HFFc6 (cell line): Measurements from ENCODE around the gene SLC5A1. TPM values are rescaled to one million over a fixed set of nuclear protein-coding genes. Genes with fewer than 3 reads are reported as not detected.

Source experiments
- DNase-seq: peaks from one replicate; pipeline ENCODE4 v3.0.0-alpha.2; 2018
- H3K27ac Mint-ChIP-seq: 2 replicates; pipeline ENCODE4 v1.8.0; 2020; ENCODE audit warnings: mild to moderate bottlenecking, mixed read lengths
- H3K27me3 Mint-ChIP-seq: 2 replicates; pipeline ENCODE4 v1.8.0; 2021; ENCODE audit warnings: mild to moderate bottlenecking, moderate library complexity, mixed read lengths; ENCODE audit not compliant: insufficient read depth
- H3K36me3 Mint-ChIP-seq: 2 replicates; pipeline ENCODE4 v1.8.0; 2021; ENCODE audit warnings: low read depth, mixed read lengths
- H3K4me1 Mint-ChIP-seq: 2 replicates; pipeline ENCODE4 v1.8.0; 2020; ENCODE audit warnings: low read depth, mixed read lengths
- H3K4me3 Mint-ChIP-seq: 2 replicates; pipeline ENCODE4 v1.8.0; 2020; ENCODE audit warnings: mild to moderate bottlenecking, moderate library complexity, mixed read lengths
- H3K9me3 Mint-ChIP-seq: 2 replicates; pipeline ENCODE4 v1.8.0; 2020; ENCODE audit warnings: mild to moderate bottlenecking, mixed read lengths
- total RNA-seq, 6 experiments: library from RNA; stranded (reverse); fragmentation: NEBNext Ultra II Directional; extraction: Animal tissue kit (Norgen Biotek cat#: 25700); gene quantifications; 2 replicates in 1 of 6; 3 replicates in 5 of 6; pipeline ENCODE4 v1.2.3, GENCODE V29; 2021
- TF ChIP-seq, protein P1 (sequence below): fragments of 200-600 bp; sonication (generic); IDR thresholded peaks from 2 replicates; pipeline ENCODE4 v1.5.0; 2021; ENCODE audit warnings: antibody characterized with exemption, mild to moderate bottlenecking

SLC5A1 gene
- total RNA-seq, 6 experiments from 2014 or later: not detected

DNA sequence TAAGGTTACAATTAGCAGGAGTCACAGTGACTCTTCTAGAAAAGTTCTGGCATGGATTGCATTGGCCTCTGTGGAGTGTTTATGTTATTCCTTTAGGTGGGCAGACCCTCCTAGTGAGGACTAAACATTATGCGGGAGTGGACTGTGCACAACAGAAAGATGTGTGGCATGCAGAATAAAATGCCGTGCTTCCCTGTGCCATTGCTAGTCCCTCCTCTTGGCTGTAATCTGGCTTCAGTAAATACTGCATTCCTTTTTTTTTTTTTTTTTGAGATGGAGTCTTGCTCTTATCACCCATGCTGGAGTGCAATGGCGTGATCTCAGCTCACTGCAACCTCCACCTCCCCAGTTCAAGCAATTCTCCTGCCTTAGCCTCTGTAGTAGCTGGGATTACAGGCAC is 45.0 kb downstream of the SLC5A1 start:
- Mint-ChIP-seq H3K27me3 (peaks cover 11% of the 10 kb centered on the region), H3K9me3 (no peaks in the 10 kb centered on the region)

DNA sequence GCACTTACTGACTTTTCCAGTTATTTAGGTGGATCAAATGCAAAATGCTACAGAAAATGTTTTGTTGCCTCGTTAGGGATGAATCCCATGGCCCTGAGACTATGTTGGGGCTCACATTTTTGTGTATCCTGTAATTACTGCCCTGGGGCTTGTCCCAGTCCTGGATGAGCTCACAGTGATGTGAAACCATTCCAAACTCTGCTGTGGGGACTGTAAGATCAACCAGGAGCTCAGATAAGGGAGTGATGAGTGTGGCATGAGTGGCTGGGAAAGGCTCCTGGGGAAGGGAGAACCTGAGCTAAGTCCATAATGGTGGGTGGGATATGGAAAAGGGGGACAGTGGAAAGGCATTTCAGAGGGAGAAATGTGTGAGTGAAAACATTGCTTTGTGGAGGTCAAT is 54.0 kb downstream of the SLC5A1 start:
- H3K4me3 Mint-ChIP-seq: no peak overlapping the region
- no peaks in the 10 kb centered on the region for H3K4me1 Mint-ChIP-seq
- H3K27me3 Mint-ChIP-seq: peaks cover 12% of the 10 kb centered on the region
- no peaks in the 10 kb centered on the region for H3K9me3 Mint-ChIP-seq
- DNase-seq: no peak
- TF ChIP-seq, protein P1, sequence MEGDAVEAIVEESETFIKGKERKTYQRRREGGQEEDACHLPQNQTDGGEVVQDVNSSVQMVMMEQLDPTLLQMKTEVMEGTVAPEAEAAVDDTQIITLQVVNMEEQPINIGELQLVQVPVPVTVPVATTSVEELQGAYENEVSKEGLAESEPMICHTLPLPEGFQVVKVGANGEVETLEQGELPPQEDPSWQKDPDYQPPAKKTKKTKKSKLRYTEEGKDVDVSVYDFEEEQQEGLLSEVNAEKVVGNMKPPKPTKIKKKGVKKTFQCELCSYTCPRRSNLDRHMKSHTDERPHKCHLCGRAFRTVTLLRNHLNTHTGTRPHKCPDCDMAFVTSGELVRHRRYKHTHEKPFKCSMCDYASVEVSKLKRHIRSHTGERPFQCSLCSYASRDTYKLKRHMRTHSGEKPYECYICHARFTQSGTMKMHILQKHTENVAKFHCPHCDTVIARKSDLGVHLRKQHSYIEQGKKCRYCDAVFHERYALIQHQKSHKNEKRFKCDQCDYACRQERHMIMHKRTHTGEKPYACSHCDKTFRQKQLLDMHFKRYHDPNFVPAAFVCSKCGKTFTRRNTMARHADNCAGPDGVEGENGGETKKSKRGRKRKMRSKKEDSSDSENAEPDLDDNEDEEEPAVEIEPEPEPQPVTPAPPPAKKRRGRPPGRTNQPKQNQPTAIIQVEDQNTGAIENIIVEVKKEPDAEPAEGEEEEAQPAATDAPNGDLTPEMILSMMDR: no peak
- no peaks in the 10 kb centered on the region for H3K36me3 Mint-ChIP-seq
- no peak overlapping the region for H3K27ac Mint-ChIP-seq

More for the DNA sequence above, 45.0 kb downstream of the SLC5A1 start:
- Mint-ChIP-seq H3K4me3 (no peak overlapping the region), H3K27ac (no peak overlapping the region), H3K4me1 (no peaks in the 10 kb centered on the region), H3K36me3 (no peaks in the 10 kb centered on the region)
- TF ChIP-seq, protein P1: no peak
- no peak for DNase-seq

- H3K36me3 Mint-ChIP-seq: no peaks in the 10 kb centered on the region
- peaks cover 12% of the 10 kb centered on the region for H3K27me3 Mint-ChIP-seq
- H3K4me1 Mint-ChIP-seq: no peaks in the 10 kb centered on the region
- H3K9me3 Mint-ChIP-seq: no peaks in the 10 kb centered on the region
- DNase-seq: no peak
- H3K27ac Mint-ChIP-seq: no peak overlapping the region
- TF ChIP-seq, protein P1: no peak
- no peak overlapping the region for H3K4me3 Mint-ChIP-seq
Measured at GRCh38 chr22:32097881-32098499, 54.9 kb downstream of the SLC5A1 start.

DNA sequence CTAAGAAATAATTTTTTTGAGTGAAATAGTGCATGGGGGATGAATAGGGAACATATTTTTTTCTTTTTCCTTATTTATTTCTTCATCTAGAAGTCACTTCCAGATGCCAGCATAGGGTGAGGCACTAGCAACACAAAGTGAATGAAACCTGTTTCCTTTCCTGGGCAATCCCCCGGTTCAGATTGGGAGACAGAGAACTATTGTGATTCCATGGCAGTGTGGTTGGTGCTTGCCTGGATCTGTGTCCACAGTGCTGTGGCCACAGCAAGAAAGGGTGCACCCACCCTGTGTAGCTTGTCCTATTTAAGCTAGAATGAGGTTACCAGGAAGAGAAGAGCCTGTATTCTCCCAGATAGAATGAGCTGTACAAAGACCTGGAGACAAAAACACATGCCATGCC is 57.6 kb downstream of the SLC5A1 start:
- Mint-ChIP-seq H3K9me3 (no peaks in the 10 kb centered on the region), H3K27me3 (peaks cover 9% of the 10 kb centered on the region), H3K4me1 (no peaks in the 10 kb centered on the region), H3K4me3 (no peak overlapping the region), H3K36me3 (no peaks in the 10 kb centered on the region), H3K27ac (no peak overlapping the region)
- TF ChIP-seq, protein P1: no peak
- DNase-seq: no peak

GRCh38 chr22:32103658-32104315 is 60.7 kb downstream of the SLC5A1 start:
- Mint-ChIP-seq H3K9me3 (no peaks in the 10 kb centered on the region), H3K36me3 (no peaks in the 10 kb centered on the region), H3K4me3 (no peak overlapping the region), H3K27me3 (peaks cover 9% of the 10 kb centered on the region), H3K27ac (no peak overlapping the region), H3K4me1 (no peaks in the 10 kb centered on the region)
- TF ChIP-seq, protein P1: peak; percentile 69
- DNase-seq: peak; percentile 11
